ENCODE measurements around the gene TMCC2.
"Not testable (repeated sequence)": the region's sequence is repeated elsewhere in the genome, so short reads cannot be mapped to it uniquely, and the experiment has no call there.

GRCh38 chr1:205180331-205180730 is 47.4 kb upstream of the TMCC2 start:
- TF ChIP-seq POLR2A (IDR thresholded peaks at IDR 0.05; ENCODE audit: extremely low read depth, insufficient read length); CTCF (IDR thresholded peaks at IDR 0.05; ENCODE audit: low read depth, low read length); MYC (IDR thresholded peaks at IDR 0.05; ENCODE audit: low read depth, low read length); MAX (IDR thresholded peaks at IDR 0.05; ENCODE audit: low read depth, low read length): not testable (repeated sequence)
